GM20431 (cell line): ENCODE results near the gene TMSB15B.
"Not testable (repeated sequence)": the region's sequence is repeated elsewhere in the genome, so short reads cannot be mapped to it uniquely, and the experiment has no call there.

Experiments used
- in situ Hi-C: fragments of 300-500 bp; cut with MseI, MboI; formaldehyde crosslinking; loops from one replicate; pipeline ENCODE4 v1.15.0; 2020; ENCODE audit warnings: low sequenced_read_pairs; ENCODE audit not compliant: unreplicated experiment

The TMSB15B gene

GRCh38 chrX:103962411-103963278 is at the start of gene TMSB15B:
TSS of gene TMSB15B (plus strand) at chrX:103962627.
- in situ Hi-C loops = not testable (repeated sequence)

DNA sequence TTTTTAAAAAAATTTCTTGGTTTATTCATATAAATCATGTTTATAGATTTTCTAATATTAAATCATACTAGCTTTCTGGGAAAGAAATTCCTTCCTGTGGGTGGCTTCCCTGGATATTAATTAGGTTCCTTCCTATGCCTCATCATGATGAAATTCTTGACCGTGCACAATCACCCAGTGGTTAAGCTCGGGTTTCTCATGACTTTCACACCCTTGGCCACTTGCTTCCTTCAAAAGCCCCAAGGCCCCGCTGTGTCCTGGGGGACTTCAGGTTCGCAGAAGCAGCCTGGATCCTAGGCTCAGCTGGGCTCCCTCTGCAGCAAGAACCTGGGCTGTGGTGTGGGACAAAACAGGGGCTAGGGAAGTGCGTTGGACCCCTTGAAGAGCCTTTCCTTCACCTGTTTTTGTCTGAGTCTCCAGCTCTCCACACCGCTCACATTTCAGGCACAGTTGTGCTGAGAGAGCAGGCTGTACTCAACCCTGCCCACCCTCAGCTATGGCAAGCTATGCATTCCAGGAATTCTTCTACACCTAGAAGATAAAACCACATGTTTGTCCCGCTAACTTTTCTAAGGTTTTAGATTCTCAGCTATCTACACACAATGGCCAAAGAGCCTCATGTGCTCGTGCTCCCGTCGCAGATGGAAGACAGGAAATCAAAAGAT is 48.9 kb upstream of the TMSB15B start:
- in situ Hi-C loops = no loop called here

GRCh38 chrX:103918050-103918449 is 44.4 kb upstream of the TMSB15B start:
- in situ Hi-C loops = no loop called here

DNA sequence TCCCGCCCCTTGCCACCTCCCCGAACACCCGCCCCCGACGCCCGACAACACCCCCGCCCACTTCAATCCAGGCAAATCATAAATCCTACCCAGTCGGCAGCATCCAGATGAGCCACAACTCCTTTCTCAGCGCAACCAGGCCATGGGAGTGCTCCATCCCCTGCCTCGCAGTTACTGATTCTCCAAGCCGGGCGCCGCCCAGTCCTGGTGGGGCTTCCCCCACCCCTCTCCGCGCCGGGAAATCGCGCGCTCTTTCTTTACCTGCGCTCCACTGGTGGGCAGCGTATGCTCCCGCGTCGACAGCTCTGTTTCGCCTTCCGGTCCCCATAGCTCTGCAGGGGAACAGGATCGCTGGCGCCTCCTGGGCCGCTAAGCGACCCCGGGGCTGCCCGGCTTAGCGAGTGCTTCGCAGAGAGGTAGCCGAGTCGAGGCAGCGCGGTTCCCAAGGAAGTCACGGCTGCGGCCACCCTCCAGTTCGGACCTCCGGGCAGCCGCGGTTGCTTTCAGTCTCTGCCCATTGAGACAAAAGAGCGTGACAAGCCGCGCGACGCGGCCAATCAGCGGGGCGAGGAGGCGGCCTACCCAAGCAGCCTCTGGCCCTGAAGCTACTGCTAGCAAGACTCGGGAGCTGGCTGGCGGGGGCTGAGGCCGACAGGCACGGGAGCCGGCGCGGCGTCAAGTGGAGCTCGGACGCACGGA is 43.7 kb upstream of the TMSB15B start:
- in situ Hi-C loops = no loop called here

GRCh38 chrX:103919270-103919637 is 43.2 kb upstream of the TMSB15B start:
- in situ Hi-C loops = no loop called here

DNA sequence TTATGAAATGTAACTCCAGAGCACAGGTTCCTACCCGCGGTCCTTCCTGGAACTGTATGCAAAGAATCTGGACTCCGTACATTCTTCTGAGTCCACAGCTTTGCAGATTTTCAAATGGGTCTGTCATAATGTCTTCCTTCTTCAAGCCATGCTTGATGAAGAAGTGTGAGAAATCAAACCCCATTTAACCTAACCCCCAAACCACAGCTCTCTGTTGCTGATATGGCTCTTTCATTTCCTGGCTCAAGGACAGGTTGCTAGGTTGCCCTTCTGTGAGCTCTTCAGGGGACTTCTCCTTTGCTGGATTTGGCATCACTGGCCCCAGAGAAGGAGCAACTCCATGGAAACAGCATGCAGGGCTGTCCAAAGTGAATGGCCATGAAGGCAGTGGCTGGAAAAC is 41.9 kb upstream of the TMSB15B start:
- in situ Hi-C loops = not testable (repeated sequence)

DNA sequence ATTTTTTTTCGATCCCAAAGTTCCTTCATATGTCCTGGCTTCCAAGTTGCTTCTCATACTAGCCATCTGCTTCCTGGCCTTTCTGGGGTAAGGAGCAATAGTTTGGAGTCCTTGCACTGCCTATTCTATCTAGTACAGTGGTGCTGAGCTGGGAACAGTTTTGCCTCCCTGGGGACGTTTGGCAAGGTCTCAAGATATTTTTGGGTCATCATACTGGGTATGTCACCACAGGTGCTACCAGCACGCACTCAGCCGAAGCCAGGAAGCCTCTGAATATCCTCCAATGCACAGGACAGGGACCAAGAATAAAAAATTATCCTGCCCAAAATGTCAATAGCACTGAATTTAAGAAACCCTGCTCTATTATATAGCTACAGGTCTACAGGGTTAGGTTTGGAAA is 35.4 kb upstream of the TMSB15B start:
- in situ Hi-C loops = no loop called here

DNA sequence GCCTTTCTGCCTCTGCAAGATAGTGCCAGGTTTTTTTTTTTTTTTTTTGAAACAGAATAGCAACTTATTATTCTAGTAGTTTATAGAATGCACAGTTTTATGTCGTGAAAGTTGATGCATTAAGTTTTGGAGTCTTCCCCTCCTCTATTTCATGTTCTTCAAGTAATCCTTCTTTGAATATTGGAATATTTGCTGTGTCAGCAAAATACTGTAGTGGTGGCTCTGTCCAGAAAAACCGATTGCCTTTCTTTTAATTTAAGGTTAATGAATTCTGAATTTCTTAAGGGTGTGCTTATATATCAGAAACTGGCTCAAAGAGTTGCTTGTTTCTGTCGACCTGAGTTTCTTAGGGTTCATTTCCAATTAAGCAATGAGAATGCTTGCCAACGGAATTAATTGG is 34.8 kb upstream of the TMSB15B start:
- in situ Hi-C loops = no loop called here

DNA sequence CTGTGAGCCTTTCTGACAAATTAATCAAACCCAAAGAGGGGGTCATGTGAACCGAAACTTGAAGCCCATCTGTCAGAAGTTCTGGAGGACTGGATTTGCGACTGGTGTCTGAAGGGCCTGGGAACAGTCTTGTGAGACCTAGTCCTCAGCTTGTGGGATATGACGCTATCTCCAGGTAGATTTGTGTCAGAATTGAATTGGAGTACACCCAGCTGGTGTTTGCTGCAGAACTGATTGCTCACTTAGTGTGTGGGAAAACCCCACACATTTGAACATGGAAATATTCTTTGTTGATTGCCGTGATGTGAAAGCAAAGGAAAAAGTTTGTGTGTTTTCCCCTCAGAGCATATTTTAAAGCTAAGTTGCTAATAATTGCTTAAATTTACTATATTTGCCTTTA is 30.3 kb upstream of the TMSB15B start:
- in situ Hi-C loops = no loop called here

- in situ Hi-C loops = not testable (repeated sequence)
These were observed 22.2 kb upstream of the TMSB15B start for GRCh38 chrX:103940257-103940656.

GRCh38 chrX:103941201-103941975 is 21.0 kb upstream of the TMSB15B start:
- in situ Hi-C loops = no loop called here

DNA sequence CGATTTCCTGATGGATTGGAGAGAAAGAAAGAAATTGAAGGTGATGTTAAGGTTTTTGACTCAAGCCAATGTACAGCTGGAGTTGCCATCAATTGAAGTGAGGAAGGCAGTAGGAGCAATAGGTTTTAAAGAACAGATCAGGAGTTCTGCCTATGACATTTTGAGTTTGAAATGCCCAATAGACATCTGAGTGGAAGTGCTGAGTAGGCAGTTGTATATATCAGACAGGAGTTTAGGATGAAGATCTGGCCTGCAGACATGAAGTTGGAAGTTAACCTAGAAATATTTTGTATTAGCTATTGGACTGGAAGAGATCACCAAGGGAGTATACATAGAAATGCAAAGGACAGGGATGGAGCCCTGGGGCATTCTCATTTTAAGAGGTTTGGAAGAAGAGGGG is 12.9 kb upstream of the TMSB15B start:
- in situ Hi-C loops = no loop called here

DNA sequence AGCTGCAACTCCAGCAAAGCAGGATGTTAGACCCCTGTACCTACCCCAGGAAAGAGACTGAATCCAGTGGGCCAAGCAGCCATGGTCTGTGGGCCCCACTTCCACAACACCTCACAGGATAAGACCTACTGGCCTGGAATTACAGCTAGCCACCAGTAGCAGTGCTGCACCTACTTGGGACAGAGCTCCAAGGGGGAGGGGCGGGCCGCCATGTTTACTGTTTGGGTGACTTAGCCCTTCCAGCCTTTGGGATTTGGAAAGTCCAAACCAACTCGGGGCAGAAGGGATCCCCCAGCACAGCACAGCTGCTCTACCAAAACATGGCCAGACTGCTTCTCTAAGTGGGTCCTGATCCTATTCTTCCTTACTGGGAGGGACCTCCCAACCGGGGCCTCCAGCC is 9.1 kb upstream of the TMSB15B start:
- in situ Hi-C loops = no loop called here

- in situ Hi-C loops = no loop called here
These were observed 8.2 kb upstream of the TMSB15B start for GRCh38 chrX:103954259-103954658.

DNA sequence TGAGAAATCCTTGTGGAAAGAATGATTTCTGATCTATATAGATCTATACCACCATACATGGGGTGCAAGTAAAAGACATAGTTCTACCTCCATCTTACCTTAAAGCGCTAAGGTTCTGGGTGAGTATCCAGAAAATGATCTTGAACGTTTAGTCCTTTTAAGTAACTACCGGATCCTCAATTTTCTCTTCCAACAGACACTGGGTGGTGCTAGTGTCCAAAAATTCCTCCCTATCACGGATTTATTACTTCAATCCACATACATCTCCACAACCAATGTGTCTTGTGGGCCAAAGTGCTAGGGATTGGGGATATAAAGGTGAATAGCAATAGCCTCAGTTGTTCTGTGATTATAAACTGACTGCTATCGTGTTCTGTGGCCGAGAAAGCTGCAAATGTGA is 1.8 kb upstream of the TMSB15B start:
- in situ Hi-C loops = not testable (repeated sequence)

DNA sequence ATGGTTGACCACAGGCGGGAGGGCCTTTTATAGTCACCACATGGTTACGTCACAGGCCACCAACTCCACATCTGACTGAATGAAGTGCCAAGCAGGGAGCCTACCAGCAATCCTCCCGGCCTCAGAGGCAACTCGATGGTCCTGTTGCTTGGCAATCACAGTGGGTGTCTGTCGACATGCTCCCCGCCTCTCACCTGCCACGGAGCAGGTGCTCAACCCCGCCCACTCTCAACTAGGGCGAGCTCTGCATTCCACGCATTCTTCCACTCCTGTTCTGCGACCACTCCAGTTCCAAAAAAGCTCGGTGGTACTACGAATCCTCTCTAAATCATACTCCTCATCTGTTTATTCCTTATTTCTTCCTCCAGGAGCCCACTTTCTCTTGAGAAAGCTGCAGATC is 21.1 kb downstream of the TMSB15B start:
- in situ Hi-C loops = not testable (repeated sequence)

GRCh38 chrX:103999234-103999633 is 36.8 kb downstream of the TMSB15B start:
- in situ Hi-C loops = no loop called here

GRCh38 chrX:104008831-104009230 is 46.4 kb downstream of the TMSB15B start:
- in situ Hi-C loops = no loop called here

- in situ Hi-C loops = no loop called here
These were observed 50.7 kb downstream of the TMSB15B start for GRCh38 chrX:104013158-104013557.

DNA sequence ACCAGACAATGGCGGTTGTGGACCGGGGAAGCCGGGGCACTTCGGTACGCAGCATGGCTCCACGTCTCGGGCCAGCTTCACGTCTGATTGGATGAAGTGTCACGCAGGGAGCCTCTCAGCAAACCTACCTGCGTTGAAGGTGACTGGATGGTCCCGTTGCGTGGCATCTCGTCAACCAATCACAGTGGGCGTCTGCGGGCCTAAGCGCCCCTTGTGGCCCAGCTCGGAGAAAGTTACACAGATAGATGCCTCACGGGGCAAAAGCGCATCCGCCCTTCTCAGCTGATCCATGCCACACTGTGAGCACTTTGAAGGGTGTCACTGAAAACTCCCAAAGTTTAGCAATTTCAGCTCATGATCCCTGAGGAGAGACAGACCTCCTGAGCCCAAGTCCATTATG is 51.2 kb downstream of the TMSB15B start, which contains the start of gene H2BW1:
TSS of gene H2BW1 (minus strand) at position 103 of the 400 bp plus-strand sequence. CDS start 132 bp downstream, outside the sequence.
- in situ Hi-C loops = no loop called here
